GM18858 (cell line): ENCODE data around the gene NCBP2.
"Not testable (repeated sequence)": the region's sequence is repeated elsewhere in the genome, so short reads cannot be mapped to it uniquely, and the experiment has no call there.

Experiments
- ATAC-seq: cut with Tn5 transposase; IDR thresholded peaks from one replicate; pipeline ENCODE4 v1.9.1; 2021; ENCODE audit not compliant: unreplicated experiment

NCBP2 gene

DNA sequence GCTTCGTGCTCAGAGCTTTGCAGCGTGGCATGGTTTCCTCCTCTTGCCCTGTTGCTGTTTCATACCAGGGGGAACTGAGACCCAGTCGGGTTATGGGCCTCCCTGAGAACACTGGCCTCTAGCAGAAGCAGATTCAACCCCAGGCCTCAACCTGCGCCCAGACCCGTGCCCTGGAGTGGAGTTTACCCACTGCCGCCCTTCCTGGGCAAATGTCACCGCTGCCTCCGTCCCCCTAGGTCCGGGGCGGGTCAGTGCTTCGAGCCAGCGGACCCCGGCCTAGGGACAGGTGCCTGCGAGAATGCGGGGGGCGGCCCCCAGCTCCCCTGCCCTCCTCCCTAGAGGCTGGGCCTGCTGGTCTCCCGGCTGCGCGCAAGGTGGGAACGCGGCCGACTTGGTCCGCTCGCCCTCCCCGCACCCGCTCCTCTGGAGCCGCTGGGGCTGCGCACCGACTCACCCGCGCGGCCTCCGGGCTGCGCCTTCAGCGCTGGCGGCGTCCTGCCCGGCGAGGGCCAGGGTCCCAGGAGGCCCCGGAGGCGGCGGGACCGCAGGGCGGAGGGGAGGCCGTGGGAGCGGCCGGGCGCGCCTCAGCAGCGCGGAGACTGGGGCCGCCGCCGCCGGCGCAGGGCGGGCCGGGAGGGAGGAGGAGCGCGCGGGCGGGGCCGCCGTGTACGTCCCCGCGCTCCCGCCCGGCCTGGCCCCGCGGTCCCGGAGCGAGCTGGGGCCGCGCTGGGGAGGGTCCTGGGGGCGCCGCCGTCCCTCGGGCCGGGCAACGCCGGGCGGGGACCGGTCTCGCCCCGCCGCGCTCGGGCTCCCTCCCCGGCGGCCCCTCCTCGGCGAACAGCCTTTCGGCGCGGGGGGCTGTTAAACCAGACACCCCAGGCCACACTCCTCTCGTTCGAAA lies 26.2 kb upstream of the NCBP2 start, which contains the start of gene PIGZ:
Gene PIGZ, minus strand, starts transcription at position 601 of the 901 bp plus-strand sequence. CDS start 16,802 bp downstream, outside the sequence.
- ATAC-seq, result no peak

DNA sequence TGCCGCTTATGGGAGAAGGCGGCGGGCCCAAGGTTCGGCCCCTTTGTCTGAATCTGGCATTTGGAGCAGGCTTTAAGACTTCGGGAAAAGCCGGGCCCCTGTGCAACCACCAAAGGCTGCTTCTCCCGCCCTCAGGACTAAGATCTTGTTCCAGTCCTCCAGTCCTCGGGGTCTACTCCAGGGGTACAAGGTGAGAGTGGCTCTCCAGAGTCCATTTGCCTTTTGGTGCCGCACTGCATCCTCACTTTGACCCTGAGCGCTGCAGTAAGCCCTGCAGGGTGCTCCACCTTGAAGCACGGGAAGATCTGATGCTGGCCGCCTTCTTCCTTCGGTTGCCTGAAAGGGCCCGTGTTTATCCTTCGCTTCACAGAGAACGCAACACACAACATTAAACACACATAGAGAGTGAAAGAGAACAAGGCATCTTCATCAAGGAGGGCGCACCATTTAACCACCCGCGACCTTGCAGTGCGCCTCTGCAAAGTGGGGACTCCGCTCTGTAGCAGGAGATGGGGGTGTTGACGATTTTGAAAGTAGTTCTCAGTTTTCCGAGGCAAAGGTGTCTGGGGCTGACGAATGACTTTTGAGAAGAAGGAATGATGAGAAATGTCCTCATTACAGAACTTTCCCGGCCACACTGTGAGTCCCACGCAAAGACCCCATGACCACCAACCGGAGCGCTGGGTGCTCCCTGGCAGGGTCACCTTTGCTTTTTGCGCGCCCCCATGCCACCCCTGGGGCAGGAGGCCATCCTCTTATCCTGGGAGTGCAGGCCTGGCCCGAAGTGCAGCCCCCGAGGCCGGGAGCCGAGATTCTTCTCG lies 25.3 kb upstream of the NCBP2 start:
- ATAC-seq, result no peak

DNA sequence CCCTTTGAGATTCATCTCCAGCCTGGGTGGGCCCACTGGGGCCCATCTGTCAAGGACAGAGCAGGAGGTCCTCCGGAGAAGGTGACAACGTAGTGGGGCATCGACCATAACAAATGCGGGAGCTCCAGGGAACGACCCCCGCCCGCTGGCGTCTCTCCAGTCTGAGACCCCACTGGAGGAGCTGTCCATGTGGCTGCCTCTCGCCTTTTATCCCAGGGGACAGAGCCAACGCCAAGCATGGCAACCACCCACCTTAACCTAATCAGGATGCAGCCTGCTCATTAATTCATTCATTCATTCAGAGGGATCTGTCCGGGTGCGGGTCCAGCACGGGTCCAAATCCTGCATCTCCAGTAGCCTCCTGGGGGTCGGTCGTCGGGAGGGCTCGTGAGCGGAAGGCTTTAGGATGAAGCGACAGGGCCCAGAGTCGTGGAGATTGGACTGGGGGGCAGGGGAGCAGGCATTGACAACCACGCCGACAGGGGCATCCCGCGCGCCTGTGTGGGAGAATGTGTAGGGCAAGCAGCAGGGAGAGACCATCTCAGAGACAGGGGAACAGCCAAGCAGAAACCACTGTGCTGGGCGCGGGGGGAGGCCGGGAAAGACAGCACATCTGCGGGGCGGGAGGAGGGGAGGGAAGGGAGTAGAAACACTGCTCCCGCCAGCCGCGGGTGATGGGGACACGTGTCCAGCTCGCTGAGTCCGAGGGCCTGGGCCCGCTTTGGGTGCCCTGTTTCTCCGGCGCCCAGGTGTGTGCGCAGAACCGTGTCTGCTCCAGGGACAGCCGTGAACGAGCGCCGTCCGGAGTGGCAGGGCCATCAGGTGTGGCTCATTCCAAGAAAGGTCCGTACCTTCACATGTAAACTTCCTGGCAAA lies 24.4 kb upstream of the NCBP2 start:
- ATAC-seq, result no peak

DNA sequence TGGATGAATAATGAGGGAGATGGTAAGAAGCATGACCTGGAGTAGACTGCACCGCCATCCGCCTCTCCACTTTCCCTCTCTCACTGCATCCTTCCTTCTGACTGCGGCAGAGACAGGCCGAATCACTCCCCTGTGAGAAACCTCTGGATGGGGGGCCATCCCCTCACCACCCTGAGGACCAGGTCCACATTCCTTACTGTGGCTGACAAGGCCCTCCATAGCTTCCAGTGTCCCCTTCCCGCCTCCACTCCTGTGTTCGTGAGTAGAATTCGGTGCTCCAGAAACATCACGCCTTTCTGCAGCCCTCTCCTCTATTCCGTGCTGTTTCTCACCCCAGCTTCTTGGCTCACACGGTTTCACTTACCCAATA lies 23.5 kb upstream of the NCBP2 start:
- ATAC-seq, result no peak

DNA sequence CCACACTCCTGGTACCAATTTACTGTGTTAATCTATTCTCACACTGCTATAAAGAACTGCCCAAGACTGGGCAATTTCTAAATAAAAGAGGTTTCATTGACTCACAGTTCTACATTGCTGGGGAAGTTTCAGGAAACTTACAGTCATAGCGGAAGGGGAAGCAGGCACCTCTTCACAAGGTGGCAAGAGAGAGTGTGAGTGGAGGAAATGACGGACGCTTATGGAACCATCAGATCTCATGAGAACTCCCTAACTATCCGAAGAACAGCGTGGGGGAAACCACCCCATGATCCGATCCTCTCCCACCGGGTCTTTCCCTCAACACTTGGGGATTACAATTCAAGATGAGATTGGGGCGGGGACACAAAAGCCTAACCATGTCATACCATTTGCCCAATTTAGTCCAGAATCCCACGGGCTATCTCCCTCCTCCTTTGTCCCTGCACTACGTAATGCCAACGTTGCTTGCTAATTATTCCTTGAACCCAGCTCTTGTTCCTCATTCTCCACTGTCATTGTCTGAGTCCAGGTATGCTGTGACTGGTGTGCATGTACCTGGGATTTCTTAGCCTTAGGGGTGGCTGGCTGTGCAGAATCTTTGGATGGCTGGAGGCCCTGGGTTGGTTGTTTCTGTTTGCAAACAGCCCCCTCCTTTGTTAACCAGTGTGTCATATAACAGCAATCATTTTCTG lies 22.9 kb upstream of the NCBP2 start:
- no peak for ATAC-seq

DNA sequence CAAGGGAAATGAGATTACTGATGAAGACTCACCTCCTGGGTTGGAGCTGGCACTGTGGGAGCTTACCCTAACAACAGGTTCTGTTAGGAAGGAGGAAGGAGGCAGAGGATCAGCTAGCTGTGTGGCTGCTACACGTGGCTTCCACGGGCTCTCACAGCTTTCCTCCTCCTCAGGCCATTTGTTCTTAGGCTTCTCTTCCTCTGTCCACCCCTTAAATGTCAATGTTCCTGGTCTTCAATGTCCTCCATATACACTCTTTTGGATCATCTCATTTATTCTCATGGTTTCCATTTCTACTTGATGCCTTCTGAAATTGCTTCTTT lies 21.3 kb upstream of the NCBP2 start:
- ATAC-seq, result no peak

DNA sequence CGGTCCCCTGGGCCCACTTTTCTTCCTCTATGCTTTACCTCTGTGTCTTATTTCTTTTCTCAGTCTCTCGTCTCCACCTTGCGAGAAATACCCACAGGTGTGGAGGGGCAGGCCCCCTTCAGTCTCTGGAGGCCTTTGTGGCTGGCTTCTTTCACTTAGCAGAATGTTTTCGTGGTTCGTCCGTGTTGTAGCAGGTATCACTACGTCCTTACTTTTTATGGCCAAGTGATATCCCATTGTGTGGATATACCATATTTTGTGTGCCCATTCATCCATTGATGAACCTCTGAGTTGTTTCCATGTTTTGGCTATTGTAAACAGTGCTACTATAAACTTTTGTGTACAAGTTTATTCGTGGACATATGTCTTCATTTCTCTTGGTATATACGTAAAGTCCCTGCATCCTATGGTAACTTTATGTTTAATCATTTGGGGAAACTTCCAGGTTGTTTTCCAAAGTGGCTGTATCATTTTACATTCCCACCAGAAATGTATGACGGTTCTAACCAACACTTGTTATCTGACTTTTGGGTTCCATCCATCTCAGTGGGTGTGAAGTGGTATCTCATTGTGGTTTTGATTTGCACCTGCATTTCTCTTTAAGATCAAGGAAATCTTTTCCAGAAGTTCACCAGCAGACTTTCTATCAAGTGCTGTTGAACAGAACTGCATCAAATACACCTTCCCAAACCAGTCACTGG lies 20.8 kb upstream of the NCBP2 start:
- no peak for ATAC-seq

DNA sequence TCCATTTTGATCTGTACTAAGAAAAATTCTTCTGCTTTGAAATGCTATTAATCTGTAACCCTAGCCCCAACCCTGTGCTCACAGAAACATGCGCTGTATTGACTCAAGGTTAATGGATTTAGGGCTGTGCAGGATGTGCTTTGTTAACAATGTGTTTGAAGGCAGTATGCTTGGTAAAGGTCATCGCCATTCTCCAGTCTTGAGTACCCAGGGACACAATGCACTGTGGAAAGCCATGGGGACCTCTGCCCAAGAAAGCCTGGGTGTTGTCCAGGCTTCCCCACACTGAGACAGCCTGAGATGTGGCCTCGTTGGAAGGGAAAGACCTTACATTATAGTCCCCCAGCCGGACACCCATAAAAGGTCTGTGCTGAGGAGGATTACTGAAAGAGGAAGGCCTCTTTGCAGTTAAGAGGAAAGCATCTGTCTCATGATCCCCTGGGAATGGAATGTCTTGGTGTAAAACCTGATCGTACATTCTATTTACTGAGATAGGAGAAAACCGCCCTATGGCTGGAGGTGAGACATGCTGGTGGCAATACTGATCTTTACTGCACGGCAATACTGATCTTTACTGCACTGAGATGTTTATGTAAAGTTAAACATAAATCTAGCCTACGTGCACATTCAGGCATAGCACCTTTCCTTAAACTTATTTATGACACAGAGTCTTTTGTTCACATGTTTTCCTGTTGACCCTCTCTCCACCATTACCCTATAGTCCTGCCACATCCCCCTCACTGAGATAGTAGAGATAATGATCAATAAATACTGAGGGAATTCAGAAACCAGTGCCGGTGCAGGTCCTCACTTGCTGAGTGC lies 20.0 kb upstream of the NCBP2 start:
- no peak for ATAC-seq

DNA sequence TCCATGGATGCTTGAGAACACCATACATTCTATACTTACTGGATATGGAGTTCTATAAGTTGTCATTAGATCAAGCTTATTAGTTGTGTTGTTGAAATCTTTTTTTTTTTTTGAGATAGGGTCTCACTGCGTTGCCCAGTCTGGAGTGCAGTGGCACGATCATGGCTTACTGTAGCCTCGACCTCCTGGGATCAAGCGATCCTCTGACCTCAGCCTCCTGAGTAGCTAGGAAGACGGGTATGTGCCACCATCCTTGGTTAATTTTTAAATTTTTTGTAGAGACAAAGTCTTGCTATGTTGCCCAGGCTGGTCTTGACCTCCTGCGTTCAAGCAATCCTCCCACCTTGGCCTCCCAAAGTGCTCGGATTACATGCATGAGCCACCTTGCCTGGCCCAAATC lies 12.5 kb upstream of the NCBP2 start:
- no peak for ATAC-seq

DNA sequence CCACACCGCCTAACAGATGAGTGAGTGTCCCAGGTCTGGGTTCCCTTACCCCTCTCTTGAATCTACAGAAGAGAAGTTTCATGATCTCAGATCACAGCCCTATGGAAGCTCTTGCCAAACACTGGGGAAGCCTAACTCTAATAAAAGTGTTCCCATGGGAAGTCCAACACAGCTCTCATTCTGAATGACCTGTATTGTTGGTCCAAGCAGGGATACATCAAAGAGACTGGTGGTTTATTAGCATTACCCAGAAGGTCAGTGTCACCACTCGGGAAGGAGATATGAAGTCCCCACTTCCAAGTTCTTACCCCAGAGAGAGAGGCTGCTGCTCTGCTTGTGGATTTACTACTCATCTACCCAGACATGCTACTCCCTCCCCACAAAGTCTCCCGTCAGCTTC lies 9.0 kb upstream of the NCBP2 start:
- no peak for ATAC-seq

DNA sequence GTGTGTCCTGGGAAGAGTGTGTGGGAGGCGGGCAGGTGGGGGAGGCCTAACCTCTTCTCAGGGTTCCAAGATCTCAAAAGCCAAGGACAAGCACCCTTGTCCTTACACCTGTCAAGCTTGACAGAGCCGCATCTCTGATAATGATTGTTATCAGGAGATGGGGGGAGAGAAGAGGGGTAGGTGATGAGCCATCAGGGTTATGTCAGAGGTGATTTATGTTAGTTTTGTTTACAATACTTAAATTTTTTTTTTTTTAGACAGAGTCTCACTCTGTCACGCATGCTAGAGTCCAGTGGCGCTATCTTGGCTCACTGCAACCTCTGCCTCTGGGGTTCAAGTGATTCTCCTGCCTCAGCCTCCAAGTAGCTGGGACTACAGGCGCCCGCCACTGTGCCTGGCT lies 7.4 kb upstream of the NCBP2 start:
- ATAC-seq, result no peak

DNA sequence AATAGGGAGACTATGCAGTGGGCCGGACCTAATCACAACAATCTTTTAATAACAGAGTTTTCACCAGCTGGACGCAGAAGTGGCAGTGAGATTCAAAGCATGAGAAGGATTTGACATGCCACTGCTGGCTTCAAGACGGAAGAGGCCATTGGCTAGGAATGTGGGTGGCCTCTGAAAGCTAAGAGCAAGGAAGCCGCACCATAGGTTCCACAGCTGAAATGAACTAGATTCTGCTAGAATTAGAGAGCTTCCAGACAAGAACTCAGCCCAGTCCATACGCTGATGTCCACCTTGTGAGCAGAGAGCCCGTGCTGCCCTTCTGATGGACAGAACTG lies 6.9 kb upstream of the NCBP2 start:
- ATAC-seq, result no peak

DNA sequence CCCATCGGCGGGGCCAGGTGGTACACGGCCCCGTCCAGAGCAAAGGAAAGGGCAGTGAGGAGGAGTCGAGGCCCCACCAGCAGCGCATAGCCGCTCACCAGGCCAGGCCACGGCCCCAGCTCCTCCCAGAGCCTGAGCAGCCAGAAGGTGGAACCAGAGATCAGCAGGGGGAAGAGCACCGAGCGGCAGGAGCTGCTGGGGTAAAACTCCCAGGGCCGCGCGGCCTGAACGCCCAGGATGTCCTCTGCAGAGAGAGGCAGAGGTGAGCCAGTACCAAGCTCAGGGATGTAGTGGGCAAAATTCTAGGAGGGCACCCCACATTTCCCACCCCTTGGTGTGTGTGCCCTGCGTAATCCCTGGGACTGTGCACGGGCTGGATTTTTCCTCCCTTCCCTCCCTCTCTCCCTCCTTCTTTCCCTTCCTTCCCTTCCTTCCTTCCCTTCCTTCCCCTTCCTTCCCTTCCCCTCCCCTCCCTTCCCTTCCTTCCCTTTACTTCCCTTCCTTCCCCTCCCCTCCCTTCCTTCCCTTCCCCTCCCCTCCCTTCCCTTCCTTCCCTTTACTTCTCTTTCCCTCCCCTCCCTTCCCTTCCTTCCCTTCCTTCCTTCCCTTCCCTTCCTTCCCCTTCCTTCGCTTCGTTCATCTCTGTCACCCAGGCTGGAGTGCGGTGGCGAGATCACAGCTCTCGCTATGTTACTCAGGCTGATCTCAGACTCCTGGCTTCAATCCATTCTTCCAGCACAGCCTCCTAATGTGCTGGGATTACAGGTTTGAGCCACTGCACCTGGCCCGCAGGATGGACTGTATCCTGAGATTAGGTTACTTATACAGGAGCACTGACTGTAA lies 6.3 kb upstream of the NCBP2 start:
- ATAC-seq, result no peak

DNA sequence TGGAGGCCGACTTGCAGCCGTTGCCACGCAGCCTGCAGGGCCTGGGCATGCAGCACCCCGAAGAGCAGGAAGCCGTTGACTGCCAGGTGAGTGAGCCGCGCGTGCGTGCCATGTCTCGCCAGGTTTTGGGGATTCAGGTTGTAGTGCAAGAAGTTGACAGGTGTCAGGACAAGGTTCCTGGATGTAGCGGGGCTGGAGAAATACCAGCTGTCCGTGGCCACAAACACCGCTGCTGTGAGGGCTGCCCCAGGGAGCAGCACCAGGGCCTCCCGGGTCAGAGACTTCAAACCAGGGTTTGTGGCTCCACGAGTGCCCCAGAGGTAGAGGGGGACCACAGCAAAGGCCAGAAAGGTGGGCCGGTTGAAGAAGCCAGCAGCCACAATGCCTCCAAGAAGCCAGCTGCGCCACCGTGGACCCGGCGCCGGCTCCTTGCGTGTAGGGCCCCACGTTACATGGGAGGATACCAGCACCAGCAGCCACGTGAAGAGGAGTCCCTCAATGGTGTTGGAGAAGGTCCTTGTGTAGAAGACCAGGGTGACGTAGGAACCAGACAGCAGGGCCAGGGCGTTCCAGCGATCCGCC lies 5.6 kb upstream of the NCBP2 start:
- no peak for ATAC-seq

DNA sequence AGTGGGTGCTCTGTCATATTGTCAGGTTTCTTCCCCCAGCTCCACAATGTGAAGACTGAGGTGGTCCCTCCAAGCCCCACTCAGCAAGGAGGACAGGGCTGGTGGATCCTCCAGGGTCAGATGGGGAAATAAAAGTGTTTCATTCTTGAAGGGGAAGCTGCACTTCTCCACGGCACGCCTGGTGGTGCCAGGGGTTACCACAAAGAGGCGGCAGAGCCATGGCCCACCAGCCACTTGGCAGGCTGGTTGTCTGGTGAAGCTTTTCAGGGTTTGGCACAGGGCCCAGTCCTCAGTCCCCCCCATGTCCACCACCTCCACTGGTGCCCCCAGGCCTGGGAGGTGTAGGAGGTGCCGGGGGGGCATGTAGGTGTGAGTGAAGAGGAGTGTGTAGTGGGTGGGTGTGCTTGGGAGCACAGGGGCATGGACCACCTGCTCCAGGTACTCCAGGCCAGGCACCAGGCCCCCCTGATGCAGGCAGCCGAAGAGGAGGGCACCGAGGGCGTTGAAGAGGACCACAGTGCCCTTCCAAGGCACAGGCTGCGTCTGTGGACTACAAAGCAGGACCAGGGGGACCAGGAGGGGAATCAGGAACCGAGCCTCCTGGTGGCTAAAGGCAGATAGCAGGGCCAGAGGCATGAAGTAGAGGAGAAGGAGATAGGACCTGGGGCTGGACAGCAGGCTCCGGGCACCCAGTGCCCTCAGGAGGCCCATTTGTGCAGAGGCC lies 5.0 kb upstream of the NCBP2 start:
- ATAC-seq, result no peak

DNA sequence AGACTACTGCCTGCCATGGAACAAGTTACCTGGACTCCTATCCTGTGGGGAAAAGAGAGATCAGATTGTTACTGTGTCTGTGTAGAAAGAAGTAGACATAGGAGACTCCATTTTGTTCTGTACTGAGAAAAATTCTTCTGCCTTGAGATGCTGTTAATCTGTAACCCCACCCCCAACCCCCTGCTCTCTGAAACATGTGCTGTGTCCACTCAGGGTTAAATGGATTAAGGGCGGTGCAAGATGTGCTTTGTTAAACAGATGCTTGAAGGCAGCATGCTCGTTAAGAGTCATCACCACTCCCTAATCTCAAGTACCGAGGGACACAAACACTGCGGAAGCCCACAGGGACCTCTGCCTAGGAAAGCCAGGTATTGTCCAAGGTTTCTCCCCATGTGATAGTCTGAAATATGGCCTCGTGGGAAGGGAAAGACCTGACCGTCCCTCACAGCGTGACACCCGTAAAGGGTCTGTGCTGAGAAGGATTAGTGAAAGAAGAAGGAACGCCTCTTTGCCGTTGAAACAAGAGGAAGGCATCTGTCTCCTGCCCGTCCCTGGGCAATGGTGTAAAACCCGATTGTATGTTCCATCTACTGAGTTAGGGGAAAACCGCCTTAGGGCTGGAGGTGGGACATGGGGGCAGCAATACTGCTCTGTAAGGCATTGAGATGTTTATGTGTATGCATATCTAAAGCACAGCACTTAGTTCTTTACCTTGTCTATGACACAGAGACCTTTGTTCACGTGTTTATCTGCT lies 1.9 kb upstream of the NCBP2 start:
- ATAC-seq, result not testable (repeated sequence)

DNA sequence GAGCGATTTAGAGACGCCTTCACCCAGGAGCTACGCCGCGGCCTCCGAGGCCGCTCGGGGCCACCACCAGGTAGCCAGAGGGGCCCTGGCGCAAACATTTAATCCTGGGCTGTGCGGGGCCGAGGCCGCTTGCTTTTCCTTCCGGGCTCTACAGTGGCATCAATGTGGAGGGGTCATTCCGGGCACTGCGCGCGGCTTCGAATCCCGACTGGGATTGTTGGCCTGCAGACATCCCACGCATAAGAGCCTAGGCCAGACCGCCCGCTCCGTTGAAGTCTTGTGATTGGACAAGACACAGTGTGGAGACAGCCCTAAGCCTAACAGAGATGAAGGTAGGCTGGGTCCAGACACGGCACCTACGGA lies 568 bp upstream of the NCBP2 start:
- peak; percentile 2 for ATAC-seq
